SK-N-MC (cell line): ENCODE data around the gene RPL28.
"Not testable (repeated sequence)": the region's sequence is repeated elsewhere in the genome, so short reads cannot be mapped to it uniquely, and the experiment has no call there.

Experiments
- DNase-seq: peaks from one replicate; pipeline ENCODE4 v3.0.0-alpha.2; 2011; ENCODE audit warnings: low read depth, low spot score
- H3K27ac ChIP-seq: fragments of 200-600 bp; sonication (generic); 2 replicates; pipeline ENCODE4 v1.5.1; 2016; ENCODE audit warnings: mixed run types
- H3K36me3 ChIP-seq: fragments of 200-600 bp; sonication (generic); 2 replicates; pipeline ENCODE4 v1.6.1; 2017; ENCODE audit warnings: antibody characterized with exemption, low read length, mixed read lengths; ENCODE audit not compliant: insufficient read depth
- H3K4me3 ChIP-seq: fragments of 200-600 bp; sonication (generic); 2 replicates; pipeline ENCODE4 v1.5.1; 2016
- H3K9ac ChIP-seq: fragments of 200-600 bp; sonication (generic); 2 replicates; pipeline ENCODE4 v1.8.0; 2017; ENCODE audit warnings: mixed run types, mixed read lengths; ENCODE audit not compliant: insufficient read length
- H3K9me3 ChIP-seq: fragments of 200-600 bp; sonication (generic); 2 replicates; pipeline ENCODE4 v1.6.1; 2017; ENCODE audit warnings: low read depth, mild to moderate bottlenecking, antibody characterized with exemption, low read length, moderate library complexity, mixed read lengths
- EZH2 ChIP-seq: fragments of 200-600 bp; sonication (generic); IDR thresholded peaks from one replicate; pipeline ENCODE4 v1.6.1; 2017; ENCODE audit warnings: antibody characterized with exemption
- FOXP2 ChIP-seq: optimal IDR thresholded peaks from 2 replicates; pipeline ENCODE3; 2011; ENCODE audit warnings: mild to moderate bottlenecking, moderate library complexity; ENCODE audit not compliant: insufficient read depth; ENCODE audit errors: extremely low read length, control extremely low read depth
- POLR2AphosphoS5 ChIP-seq: IDR thresholded peaks from 2 replicates; pipeline ENCODE4 v1.6.1; 2012; ENCODE audit warnings: mild to moderate bottlenecking, low read depth, low read length, borderline replicate concordance

RPL28 gene

GRCh38 chr19:55398200-55398925 lies 12.6 kb downstream of the RPL28 start:
- H3K4me3 ChIP-seq: no peak overlapping the region
- DNase-seq: no peak
- no peaks in the 10 kb centered on the region for H3K9me3 ChIP-seq
- no peak overlapping the region for H3K9ac ChIP-seq
- TF ChIP-seq FOXP2: no peak
- TF ChIP-seq EZH2: no peak
- TF ChIP-seq POLR2AphosphoS5: no peak
- peaks cover 28% of the 10 kb centered on the region for H3K36me3 ChIP-seq
- H3K27ac ChIP-seq: 0 out of 2 replicates have a peak overlapping the region, but pooled peaks have one; percentile 46

GRCh38 chr19:55400281-55401087 lies 14.8 kb downstream of the RPL28 start:
- Histone ChIP-seq H3K27ac (peak overlapping the region; percentile 83), H3K36me3 (peaks cover 44% of the 10 kb centered on the region), H3K9me3 (no peaks in the 10 kb centered on the region), H3K4me3 (no peak overlapping the region), H3K9ac (no peak overlapping the region)
- DNase-seq: no peak
- TF ChIP-seq FOXP2 (no peak), EZH2 (no peak), POLR2AphosphoS5 (no peak; the same call in 1 of the 2 replicates)

GRCh38 chr19:55401390-55401789 lies 15.7 kb downstream of the RPL28 start:
- H3K36me3 ChIP-seq: peaks cover 53% of the 10 kb centered on the region
- DNase-seq, H3K27ac ChIP-seq, H3K4me3 ChIP-seq, H3K9ac ChIP-seq, H3K9me3 ChIP-seq: not testable (repeated sequence)

- no peak overlapping the region for H3K4me3 ChIP-seq
These were observed 16.8 kb downstream of the RPL28 start for GRCh38 chr19:55402509-55402908.

GRCh38 chr19:55405638-55406037 lies 19.9 kb downstream of the RPL28 start:
- H3K36me3 ChIP-seq: peaks cover 54% of the 10 kb centered on the region
- no peak for DNase-seq
- no peak overlapping the region for H3K27ac ChIP-seq
- H3K9ac ChIP-seq: peak overlapping the region; percentile 99
- no peaks in the 10 kb centered on the region for H3K9me3 ChIP-seq
- no peak for TF ChIP-seq FOXP2
- TF ChIP-seq EZH2: no peak
- TF ChIP-seq POLR2AphosphoS5: peak; percentile 35; the same call in 1 of the 2 replicates
- H3K4me3 ChIP-seq: peak overlapping the region; percentile 97

More at GRCh38 chr19:55402509-55402908, 16.8 kb downstream of the RPL28 start:
- Histone ChIP-seq H3K27ac (peak overlapping the region; percentile 68; the same call in 1 of the 2 replicates), H3K36me3 (peaks cover 58% of the 10 kb centered on the region), H3K9me3 (no peaks in the 10 kb centered on the region), H3K9ac (no peak overlapping the region)
- TF ChIP-seq POLR2AphosphoS5 (no peak), EZH2 (no peak), FOXP2 (no peak)
- DNase-seq: no peak

GRCh38 chr19:55406091-55406825 lies 20.5 kb downstream of the RPL28 start:
- DNase-seq: no peak
- H3K27ac ChIP-seq: no peak overlapping the region
- TF ChIP-seq POLR2AphosphoS5 (no peak; the same call in 1 of the 2 replicates), FOXP2 (no peak), EZH2 (no peak)
- H3K9me3 ChIP-seq: no peaks in the 10 kb centered on the region
- H3K36me3 ChIP-seq: peaks cover 50% of the 10 kb centered on the region
- peak overlapping the region; percentile 99 for H3K9ac ChIP-seq
- peak overlapping the region; percentile 97 for H3K4me3 ChIP-seq

GRCh38 chr19:55406826-55407549 lies 21.3 kb downstream of the RPL28 start:
- Histone ChIP-seq H3K9me3 (no peaks in the 10 kb centered on the region), H3K36me3 (peaks cover 44% of the 10 kb centered on the region), H3K27ac (peak overlapping the region; percentile 100), H3K9ac (peak overlapping the region; percentile 99), H3K4me3 (peak overlapping the region; percentile 97)
- no peak for DNase-seq
- TF ChIP-seq EZH2 (no peak), FOXP2 (no peak), POLR2AphosphoS5 (no peak)

GRCh38 chr19:55407550-55407799 lies 21.7 kb downstream of the RPL28 start, which contains the start of gene UBE2S:
UBE2S (minus strand) TSS chr19:55407788; CDS start chr19:55407589, 199 bp downstream.
- peaks cover 39% of the 10 kb centered on the region for H3K36me3 ChIP-seq

More at GRCh38 chr19:55407550-55407799, 21.7 kb downstream of the RPL28 start, which contains the start of gene UBE2S:
- DNase-seq, H3K9me3 ChIP-seq: not testable (repeated sequence)
- peak within 1 kb of the TSS; percentile 99 for H3K9ac ChIP-seq
- peak within 1 kb of the TSS; percentile 100 for H3K27ac ChIP-seq
- H3K4me3 ChIP-seq: peak within 1 kb of the TSS; percentile 97
- TF ChIP-seq POLR2AphosphoS5: peak; percentile 96
